GM10248 (cell line): ENCODE results near the gene LRP5.

ENCODE experiments used
- CTCF ChIA-PET: fragments of 300-600 bp; sonication (Branson Sonifier 250); formaldehyde crosslinking; extraction: SDS; loops from one replicate; lab custom pipeline; 2021; ENCODE audit warnings: antibody characterized with exemption; lab: Yijun Ruan, JAX
- POLR2A ChIA-PET: fragments of 350-650 bp; sonication (Branson Sonifier 250); formaldehyde crosslinking; extraction: SDS; loops from one replicate; lab custom pipeline; 2020; ENCODE audit warnings: antibody characterized with exemption; lab: Yijun Ruan, JAX
- DNase-seq: peaks from one replicate; pipeline ENCODE4 v3.0.0; 2012; ENCODE audit errors: extremely low spot score
- TF ChIP-seq, protein P1 (sequence below): IDR thresholded peaks from 2 replicates; pipeline ENCODE4 v1.5.1; 2012; ENCODE audit warnings: mild to moderate bottlenecking, low read depth; ENCODE audit errors: extremely low read depth, missing control alignments, control extremely low read depth

Gene LRP5

DNA sequence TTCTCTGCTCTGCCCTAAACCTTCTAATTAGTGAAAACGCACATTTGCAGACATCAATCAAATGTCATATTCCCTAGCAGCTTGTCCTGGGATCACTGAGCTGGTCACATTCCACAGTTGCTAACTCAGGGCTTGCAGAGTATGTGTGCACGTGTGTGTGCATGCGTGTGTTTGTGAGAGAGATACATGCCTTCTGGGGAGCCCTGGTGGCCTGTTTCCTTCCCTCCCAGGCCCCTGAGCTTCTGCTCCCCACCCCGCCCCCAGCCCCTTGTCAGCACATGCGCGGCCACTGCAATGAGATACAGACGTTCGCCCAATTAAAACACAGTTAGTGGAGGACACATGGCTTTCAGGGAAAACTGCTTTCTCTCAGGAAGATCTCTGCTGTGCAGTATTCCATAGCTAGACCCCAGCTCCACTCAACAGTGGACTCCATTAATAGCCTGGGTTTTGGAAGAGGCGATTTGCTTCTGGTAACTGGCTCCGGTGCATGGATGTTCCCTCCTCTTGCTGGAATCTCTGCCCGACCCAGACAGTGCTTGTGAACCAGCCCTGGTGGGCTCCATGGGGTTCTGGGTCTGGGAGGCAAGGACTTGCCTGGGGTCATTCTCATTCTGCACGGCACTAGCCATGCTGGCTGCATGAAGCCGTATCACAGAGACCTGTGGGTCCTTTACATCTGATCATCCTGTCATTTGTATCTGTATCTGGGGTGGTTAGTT, 17.7 kb downstream of the LRP5 start:
- ChIA-PET POLR2A (no interaction called here), CTCF (no interaction called here)
- DNase-seq, result no peak
- TF ChIP-seq, protein P1, sequence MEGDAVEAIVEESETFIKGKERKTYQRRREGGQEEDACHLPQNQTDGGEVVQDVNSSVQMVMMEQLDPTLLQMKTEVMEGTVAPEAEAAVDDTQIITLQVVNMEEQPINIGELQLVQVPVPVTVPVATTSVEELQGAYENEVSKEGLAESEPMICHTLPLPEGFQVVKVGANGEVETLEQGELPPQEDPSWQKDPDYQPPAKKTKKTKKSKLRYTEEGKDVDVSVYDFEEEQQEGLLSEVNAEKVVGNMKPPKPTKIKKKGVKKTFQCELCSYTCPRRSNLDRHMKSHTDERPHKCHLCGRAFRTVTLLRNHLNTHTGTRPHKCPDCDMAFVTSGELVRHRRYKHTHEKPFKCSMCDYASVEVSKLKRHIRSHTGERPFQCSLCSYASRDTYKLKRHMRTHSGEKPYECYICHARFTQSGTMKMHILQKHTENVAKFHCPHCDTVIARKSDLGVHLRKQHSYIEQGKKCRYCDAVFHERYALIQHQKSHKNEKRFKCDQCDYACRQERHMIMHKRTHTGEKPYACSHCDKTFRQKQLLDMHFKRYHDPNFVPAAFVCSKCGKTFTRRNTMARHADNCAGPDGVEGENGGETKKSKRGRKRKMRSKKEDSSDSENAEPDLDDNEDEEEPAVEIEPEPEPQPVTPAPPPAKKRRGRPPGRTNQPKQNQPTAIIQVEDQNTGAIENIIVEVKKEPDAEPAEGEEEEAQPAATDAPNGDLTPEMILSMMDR, result no peak

DNA sequence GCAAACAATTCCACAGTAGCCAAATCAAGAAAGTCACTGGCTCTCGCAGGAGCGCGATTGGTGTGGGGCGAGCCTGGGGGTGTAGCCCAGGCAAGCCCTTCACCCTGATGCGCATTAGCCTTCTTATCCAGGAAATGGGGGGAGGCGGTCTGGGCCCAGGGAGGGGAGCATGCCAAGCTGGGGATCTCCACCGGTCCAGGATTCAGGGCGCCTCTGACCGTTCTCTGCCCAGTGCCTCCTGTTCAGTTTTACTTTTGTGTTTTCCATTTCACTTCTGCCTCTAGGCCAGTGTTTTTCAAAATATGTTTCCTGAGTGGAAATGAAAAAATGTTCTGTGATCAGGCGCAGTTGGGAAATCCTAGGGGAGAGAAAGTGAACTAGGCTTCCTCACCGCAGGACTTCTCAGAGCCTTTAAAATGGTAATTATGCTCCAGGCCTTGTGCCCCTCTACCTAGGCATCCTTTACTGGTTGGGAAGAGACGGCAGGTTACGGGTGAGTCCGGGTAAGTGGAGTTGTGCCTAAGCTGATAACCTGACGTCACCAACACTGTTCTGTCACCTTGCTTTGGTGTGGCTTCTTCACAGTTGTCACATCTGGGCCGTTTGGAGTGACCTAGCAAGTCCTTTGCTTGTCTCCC, 18.4 kb downstream of the LRP5 start:
- POLR2A ChIA-PET, result no interaction called here
- TF ChIP-seq, protein P1, result no peak
- DNase-seq, result no peak
- CTCF ChIA-PET, result interaction anchor here (1.1 kb wide), 1 partner anchor 9 kb away, joined by 3 read pairs; no protein-coding TSS in a partner anchor

DNA sequence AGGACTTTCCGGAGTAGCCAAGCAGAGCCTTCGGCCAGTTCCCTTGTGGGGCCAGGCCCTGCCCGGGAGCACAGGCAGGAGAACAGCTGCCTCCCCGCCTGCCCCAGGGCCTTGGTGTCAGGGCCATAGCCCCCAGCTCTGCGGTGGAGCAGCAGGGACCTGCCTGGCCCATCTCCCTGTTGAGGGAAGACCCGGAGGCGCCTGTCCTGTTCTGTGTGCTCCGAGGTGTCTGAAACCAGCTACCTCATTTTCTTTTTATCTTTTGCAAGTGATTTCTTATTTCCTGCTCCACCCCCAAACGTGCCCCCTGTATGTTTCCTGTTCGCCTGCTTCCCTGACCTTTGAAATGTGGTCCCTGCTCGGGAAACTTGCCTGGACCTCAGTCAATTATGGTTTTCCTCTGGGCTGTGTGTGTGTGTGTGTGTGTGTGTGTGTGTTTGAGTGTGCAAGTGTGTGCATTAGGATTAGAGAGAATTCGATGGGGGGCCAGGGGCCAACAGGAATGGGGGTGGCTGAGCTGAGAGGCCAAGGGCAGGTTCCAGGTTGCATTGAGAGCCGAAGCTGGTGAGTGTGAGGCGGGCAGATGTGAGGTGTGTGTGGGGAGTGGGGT, 19.1 kb downstream of the LRP5 start:
- DNase-seq, result no peak
- ChIA-PET CTCF (interaction anchor here (1.1 to 1.6 kb wide), 4 partner anchors 10 to 122 kb away, joined by 3 to 4 read pairs (median 3); no protein-coding TSS in a partner anchor), POLR2A (no interaction called here)
- TF ChIP-seq, protein P1, result no peak

DNA sequence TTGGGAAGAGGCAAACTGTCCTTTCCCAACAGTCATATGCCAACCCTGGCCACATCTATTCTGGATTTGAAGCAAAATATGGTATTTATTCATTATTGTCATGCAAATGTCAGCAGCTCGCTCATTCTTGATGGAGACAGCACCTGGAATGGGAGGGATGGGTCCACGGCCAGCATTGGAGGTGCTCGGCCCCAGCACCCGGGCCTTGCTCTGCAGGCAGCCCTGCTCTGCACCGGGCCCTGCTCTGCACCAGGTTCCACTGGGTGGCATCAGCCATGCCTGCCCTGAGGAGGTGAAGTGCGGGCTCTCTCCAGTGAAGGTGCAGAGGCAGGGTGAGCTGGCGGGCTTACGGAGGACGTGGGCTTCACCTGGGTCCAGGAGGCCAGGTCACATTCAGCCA, 19.8 kb downstream of the LRP5 start:
- CTCF ChIA-PET, result interaction anchor here (1.1 to 1.6 kb wide), 5 partner anchors 10 to 123 kb away, joined by 3 to 5 read pairs (median 3); no protein-coding TSS in a partner anchor
- POLR2A ChIA-PET, result no interaction called here
- no peak for DNase-seq
- TF ChIP-seq, protein P1, result no peak

DNA sequence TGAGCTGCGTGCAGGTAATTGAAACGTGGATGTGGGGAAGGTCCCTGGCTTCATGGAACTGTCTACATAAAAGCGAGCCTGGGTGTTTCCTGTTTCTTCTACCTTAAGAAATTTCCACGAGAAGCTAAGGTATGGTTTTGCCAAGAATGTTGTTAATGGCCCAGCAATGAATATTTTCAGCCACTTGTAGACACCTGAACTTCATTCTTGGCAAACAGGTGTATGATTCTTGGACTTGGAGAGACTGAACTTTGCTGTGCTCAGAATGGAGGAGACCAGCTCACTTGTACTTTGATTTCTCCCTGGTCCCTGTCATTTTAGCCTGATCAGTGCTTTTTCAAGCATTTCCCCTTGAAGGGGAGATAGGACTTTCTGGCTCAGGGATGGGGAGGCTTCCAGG, 20.8 kb downstream of the LRP5 start:
- TF ChIP-seq, protein P1, result no peak
- ChIA-PET POLR2A (no interaction called here), CTCF (interaction anchor here (0.7 to 1.3 kb wide), 2 partner anchors 35 to 74 kb away, joined by 3 to 5 read pairs; no protein-coding TSS in a partner anchor)
- no peak for DNase-seq

DNA sequence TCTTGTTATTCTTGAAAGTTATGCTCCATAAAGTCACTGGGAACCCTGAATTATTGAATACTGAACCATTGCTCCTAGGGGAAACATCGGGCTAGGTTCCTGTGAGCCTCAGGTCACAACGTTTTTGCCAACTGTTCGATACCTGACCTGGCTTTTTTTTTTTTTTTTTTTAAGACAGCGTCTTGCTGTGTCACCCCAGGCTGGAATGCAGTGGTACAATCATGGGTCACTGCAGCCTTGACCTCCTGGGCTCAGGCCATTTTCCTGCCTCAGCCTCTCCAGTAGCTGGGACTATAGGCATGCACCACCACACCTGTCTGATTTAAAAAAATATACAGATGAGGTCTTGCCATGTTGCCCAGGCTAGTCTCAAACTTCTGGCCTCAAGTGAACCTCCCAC, 22.5 kb downstream of the LRP5 start:
- no peak for DNase-seq
- TF ChIP-seq, protein P1, result no peak
- ChIA-PET CTCF (interaction anchor here (0.7 to 0.9 kb wide), 2 partner anchors 14 to 36 kb away, joined by 3 read pairs; no protein-coding TSS in a partner anchor), POLR2A (no interaction called here)
